ENCODE data around the gene PLCB2. TPM values are rescaled to one million over a fixed set of nuclear protein-coding genes. Genes with fewer than 3 reads are reported as not detected.

The PLCB2 gene
- total and polyA plus RNA-seq, 9 of the 15 experiments (the other 6 are each of a cell fraction or from before 2014, with no cell fraction given), result 0.37 to 12.3 (median 8.0) TPM

GRCh38 chr15:40272485-40273056 is 35.2 kb downstream of the PLCB2 start:
- Histone ChIP-seq H3K27me3 (ENCODE audit: control insufficient read depth in 2 of 2, insufficient read depth in 2 of 2, low read length in 2 of 2) (peaks cover 0 to 19% of the 10 kb centered on the region in 2 experiments; a peak in 2 of 5 replicates), H3K9me3 (replicated peaks; ENCODE audit: control insufficient read depth, insufficient read depth, low read depth, low read length) (no peaks in the 10 kb centered on the region), H3K36me3 (ENCODE audit: control insufficient read depth, insufficient read depth, low read length) (no peaks in the 10 kb centered on the region), H3K9ac (ENCODE audit: insufficient read depth in 1 of 2, low read depth in 2 of 2, low read length in 2 of 2) (peak overlapping the region in 1 of 2 experiments; percentile 50; a peak in 2 of 4 replicates), H3K4me2 (ENCODE audit: insufficient read depth, low read length) (no peak overlapping the region), H3K79me2 (ENCODE audit: control insufficient read depth, insufficient read depth, low read length) (no peaks in the 10 kb centered on the region), H3K9me1 (ENCODE audit: control insufficient read depth, insufficient read depth, low read length) (no peaks in the 10 kb centered on the region), H3K27ac (ENCODE audit: extremely low read depth, low read depth, low read length) (no peak overlapping the region), H2AFZ (ENCODE audit: low read depth, low read length) (no peak overlapping the region), H4K20me1 (replicated peaks; ENCODE audit: control insufficient read depth, insufficient read depth, low read length) (0 out of 2 replicates have a peak, but pooled peaks cover 3% of the 10 kb centered on the region), H3K4me1 (replicated peaks in 1 of 2; ENCODE audit: control insufficient read depth in 2 of 2, insufficient read depth in 2 of 2, low read length in 2 of 2) (peaks cover 0 to 29% of the 10 kb centered on the region in 2 experiments; a peak in 4 of 5 replicates), H3K4me3 (no peak overlapping the region)
- no peak for DNase-seq (ENCODE audit: extremely low read depth in 1 of 4, low spot score in 3 of 4)
- ChIA-PET POLR2A (interaction anchor here (0.6 to 1.6 kb wide), 6 partner anchors 15 to 262 kb away, joined by 3 to 5 read pairs (median 4); partner anchors contain the start of gene INAFM2), CTCF (ENCODE audit: low intra/inter-chr PET ratio) (interaction anchor here (0.6 to 7.1 kb wide), 3 partner anchors 55 to 228 kb away, joined by 3 to 218 read pairs (median 56); no protein-coding TSS in a partner anchor)
- no peak for TF ChIP-seq CREM (IDR thresholded peaks at IDR 0.05; ENCODE audit: low read depth)
- no peak for TF ChIP-seq MTA1 (IDR thresholded peaks at IDR 0.05; ENCODE audit: borderline replicate concordance)
- TF ChIP-seq, protein P1, sequence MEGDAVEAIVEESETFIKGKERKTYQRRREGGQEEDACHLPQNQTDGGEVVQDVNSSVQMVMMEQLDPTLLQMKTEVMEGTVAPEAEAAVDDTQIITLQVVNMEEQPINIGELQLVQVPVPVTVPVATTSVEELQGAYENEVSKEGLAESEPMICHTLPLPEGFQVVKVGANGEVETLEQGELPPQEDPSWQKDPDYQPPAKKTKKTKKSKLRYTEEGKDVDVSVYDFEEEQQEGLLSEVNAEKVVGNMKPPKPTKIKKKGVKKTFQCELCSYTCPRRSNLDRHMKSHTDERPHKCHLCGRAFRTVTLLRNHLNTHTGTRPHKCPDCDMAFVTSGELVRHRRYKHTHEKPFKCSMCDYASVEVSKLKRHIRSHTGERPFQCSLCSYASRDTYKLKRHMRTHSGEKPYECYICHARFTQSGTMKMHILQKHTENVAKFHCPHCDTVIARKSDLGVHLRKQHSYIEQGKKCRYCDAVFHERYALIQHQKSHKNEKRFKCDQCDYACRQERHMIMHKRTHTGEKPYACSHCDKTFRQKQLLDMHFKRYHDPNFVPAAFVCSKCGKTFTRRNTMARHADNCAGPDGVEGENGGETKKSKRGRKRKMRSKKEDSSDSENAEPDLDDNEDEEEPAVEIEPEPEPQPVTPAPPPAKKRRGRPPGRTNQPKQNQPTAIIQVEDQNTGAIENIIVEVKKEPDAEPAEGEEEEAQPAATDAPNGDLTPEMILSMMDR (IDR thresholded peaks at IDR 0.05 in 2 of 3, conservative IDR thresholded peaks at IDR 0.05 in 1 of 3; ENCODE audit: insufficient read depth in 2 of 3, low read depth in 1 of 3, low read length in 3 of 3), result peak; percentile 9 to 21 (median 20); a peak in 3 of 6 replicates
- no peak for ATAC-seq
- in situ Hi-C loops (cut with MboI) (loop anchor here (5.0 kb wide), 2 partner anchors 55 to 225 kb away; no protein-coding TSS in a partner anchor), intact Hi-C loops (cut with micrococcal nuclease) (loop anchor here (5.0 kb wide), 2 partner anchors 40 to 485 kb away; no protein-coding TSS in a partner anchor)
- no peak for FAIRE-seq
- no TSS peak for BruUV-seq (replicated peaks)
- 21% methylated on average over 18 of the region's 20 CpGs for WGBS (ENCODE audit: insufficient coverage, low coverage, missing lambda C conversion rate)
